Caco-2 (cell line): Measurements from ENCODE around the gene PLXNC1. TPM values are rescaled to one million over a fixed set of nuclear protein-coding genes. Genes with fewer than 3 reads are reported as not detected.

ENCODE experiments used
- BruUV-seq: library from RNA; stranded (reverse); fragments of 400-500 nt; replicated peaks from 2 replicates; lab custom pipeline; 2021; lab: Mats Ljungman, UMichigan
- CTCF ChIA-PET: fragments of 300-600 bp; sonication (Branson Sonifier 250); formaldehyde crosslinking; loops from one replicate; lab custom pipeline; 2022; ENCODE audit warnings: antibody characterized with exemption; lab: Charles Lee
- POLR2A ChIA-PET: fragments of 300-600 bp; sonication (Branson Sonifier 250); formaldehyde crosslinking; loops from one replicate; lab custom pipeline; 2022; ENCODE audit warnings: antibody characterized with exemption; lab: Charles Lee
- DNase-seq, 2 experiments: peaks; one replicate each; pipeline versions ENCODE4 v3.0.0 to v3.0.0-alpha.2; 2020 to 2022
- H3K27me3 ChIP-seq: replicated peaks from 2 replicates; pipeline ENCODE4 v1.6.0; 2011; ENCODE audit warnings: low read length; ENCODE audit not compliant: control insufficient read depth, insufficient read depth
- H3K36me3 ChIP-seq: 2 replicates; pipeline ENCODE4 v1.5.1; 2011; ENCODE audit warnings: low read length; ENCODE audit not compliant: control insufficient read depth, insufficient read depth
- H3K4me1 ChIP-seq: fragments of 250-450 bp; sonication (Bioruptor Pico); 2 replicates; pipeline ENCODE4 v1.5.1; 2020; ENCODE audit warnings: mild to moderate bottlenecking
- H3K4me3 ChIP-seq: 2 replicates; pipeline ENCODE4 v1.5.1; 2011; ENCODE audit warnings: low read depth, mild to moderate bottlenecking, control low read depth, low read length
- H3K9me3 ChIP-seq: fragments of 250-450 bp; sonication (Bioruptor Pico); 2 replicates; pipeline ENCODE4 v1.5.1; 2020; ENCODE audit warnings: mild to moderate bottlenecking, moderate library complexity
- H3K27ac Mint-ChIP-seq: one replicate; pipeline ENCODE4 v1.8.0; 2022; ENCODE audit warnings: mixed read lengths; ENCODE audit not compliant: unreplicated experiment
- H3K27me3 Mint-ChIP-seq: one replicate; pipeline ENCODE4 v1.8.0; 2022; ENCODE audit warnings: mixed read lengths; ENCODE audit not compliant: insufficient read depth, unreplicated experiment
- H3K36me3 Mint-ChIP-seq: one replicate; pipeline ENCODE4 v1.8.0; 2022; ENCODE audit warnings: mild to moderate bottlenecking, mixed read lengths; ENCODE audit not compliant: insufficient read depth, unreplicated experiment
- H3K4me1 Mint-ChIP-seq: one replicate; pipeline ENCODE4 v1.8.0; 2022; ENCODE audit warnings: low read depth, mixed read lengths; ENCODE audit not compliant: unreplicated experiment
- H3K4me3 Mint-ChIP-seq: one replicate; pipeline ENCODE4 v1.8.0; 2022; ENCODE audit warnings: mild to moderate bottlenecking, moderate library complexity, mixed read lengths; ENCODE audit not compliant: unreplicated experiment
- H3K9me3 Mint-ChIP-seq: one replicate; pipeline ENCODE4 v1.8.0; 2022; ENCODE audit warnings: mixed read lengths; ENCODE audit not compliant: unreplicated experiment
- intact Hi-C: fragments of 100-400 bp; cut with micrococcal nuclease; formaldehyde crosslinking; loops from one replicate; pipeline ENCODE4 v1.10.0; 2022; ENCODE audit not compliant: unreplicated experiment
- total RNA-seq: library from RNA; stranded (reverse); gene quantifications from 2 replicates; pipeline ENCODE4 v1.2.3, GENCODE V29; 2022
- TF ChIP-seq, protein P1 (sequence below), 2 experiments: fragments of 200-600 bp in 1 of 2; IDR thresholded peaks; 1 replicate in 1 of 2; 2 replicates in 1 of 2; pipeline versions ENCODE4 v1.5.1 to v1.8.0; 2011 to 2022; ENCODE audit warnings: antibody characterized with exemption in 1 of 2, control low read depth in 1 of 2, inconsistent platforms in 1 of 2, low read depth in 1 of 2, low read length in 1 of 2, mild to moderate bottlenecking in 1 of 2, moderate library complexity in 1 of 2; ENCODE audit not compliant: insufficient read depth in 1 of 2, severe bottlenecking in 1 of 2, unreplicated experiment in 1 of 2

The PLXNC1 gene
- total RNA-seq, 1 experiment from 2014 or later, result 41.3 TPM

DNA sequence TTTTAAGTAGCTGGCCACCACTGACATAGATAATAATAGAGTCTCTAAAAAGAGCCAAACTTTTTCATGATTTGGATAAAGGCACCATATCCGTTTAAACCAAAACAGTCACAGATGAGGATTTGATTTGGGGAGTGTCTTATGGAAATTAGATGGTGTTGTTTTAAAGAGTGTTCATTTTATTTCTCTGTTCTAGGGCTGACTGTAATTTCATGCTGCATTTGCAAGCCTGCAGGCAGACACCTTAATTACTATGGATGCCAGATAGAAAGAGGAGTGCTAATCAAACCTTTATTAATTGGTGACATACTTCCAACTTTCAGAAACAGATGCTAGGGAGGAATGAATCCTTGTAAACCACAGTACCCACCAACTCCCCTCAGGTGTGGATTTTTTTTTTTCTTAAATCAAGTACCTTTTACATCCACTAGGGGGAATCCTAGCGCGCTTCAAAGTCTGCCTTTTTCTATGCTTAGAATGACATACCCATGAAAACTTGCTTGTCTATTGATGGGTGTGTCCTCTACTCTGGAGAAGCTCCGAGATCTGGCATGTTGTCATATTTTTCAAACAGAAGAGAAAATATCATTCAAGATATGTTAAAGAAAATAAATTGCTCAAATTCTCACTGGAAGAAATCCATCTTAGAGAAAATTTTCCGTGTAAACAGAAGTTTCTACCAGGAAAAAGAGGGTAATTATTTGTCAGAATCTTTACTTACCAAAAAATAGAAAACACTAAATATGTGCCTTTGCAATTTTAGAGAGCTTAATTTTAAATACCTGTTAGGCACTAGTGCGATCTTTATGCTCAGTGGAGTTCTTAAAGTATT lies 14.2 kb upstream of the PLXNC1 start:
- no peak overlapping the region for H3K27ac Mint-ChIP-seq
- TF ChIP-seq, protein P1, sequence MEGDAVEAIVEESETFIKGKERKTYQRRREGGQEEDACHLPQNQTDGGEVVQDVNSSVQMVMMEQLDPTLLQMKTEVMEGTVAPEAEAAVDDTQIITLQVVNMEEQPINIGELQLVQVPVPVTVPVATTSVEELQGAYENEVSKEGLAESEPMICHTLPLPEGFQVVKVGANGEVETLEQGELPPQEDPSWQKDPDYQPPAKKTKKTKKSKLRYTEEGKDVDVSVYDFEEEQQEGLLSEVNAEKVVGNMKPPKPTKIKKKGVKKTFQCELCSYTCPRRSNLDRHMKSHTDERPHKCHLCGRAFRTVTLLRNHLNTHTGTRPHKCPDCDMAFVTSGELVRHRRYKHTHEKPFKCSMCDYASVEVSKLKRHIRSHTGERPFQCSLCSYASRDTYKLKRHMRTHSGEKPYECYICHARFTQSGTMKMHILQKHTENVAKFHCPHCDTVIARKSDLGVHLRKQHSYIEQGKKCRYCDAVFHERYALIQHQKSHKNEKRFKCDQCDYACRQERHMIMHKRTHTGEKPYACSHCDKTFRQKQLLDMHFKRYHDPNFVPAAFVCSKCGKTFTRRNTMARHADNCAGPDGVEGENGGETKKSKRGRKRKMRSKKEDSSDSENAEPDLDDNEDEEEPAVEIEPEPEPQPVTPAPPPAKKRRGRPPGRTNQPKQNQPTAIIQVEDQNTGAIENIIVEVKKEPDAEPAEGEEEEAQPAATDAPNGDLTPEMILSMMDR (IDR thresholded peaks at IDR 0.05; ENCODE audit: insufficient read depth in 1 of 2, low read depth in 1 of 2, low read length in 1 of 2, severe bottlenecking in 1 of 2, unreplicated experiment in 1 of 2), result peak; percentile 67 to 70
- Histone ChIP-seq H3K36me3 (no peaks in the 10 kb centered on the region), H3K9me3 (no peaks in the 10 kb centered on the region), H3K4me3 (no peak overlapping the region), H3K27me3 (no peaks in the 10 kb centered on the region), H3K4me1 (peaks cover 7% of the 10 kb centered on the region; the same call in 1 of the 2 replicates)
- peaks cover 4% of the 10 kb centered on the region for H3K27me3 Mint-ChIP-seq
- H3K4me3 Mint-ChIP-seq, result no peak overlapping the region
- DNase-seq, result peak in 1 of 2 experiments; percentile 56
- ChIA-PET CTCF (interaction anchor here (0.5 to 1.4 kb wide), 8 partner anchors 32 to 443 kb away, joined by 3 to 8 read pairs (median 3); no protein-coding TSS in a partner anchor), POLR2A (no interaction called here)
- H3K9me3 Mint-ChIP-seq, result no peaks in the 10 kb centered on the region
- no peaks in the 10 kb centered on the region for H3K36me3 Mint-ChIP-seq
- intact Hi-C loops, result loop anchor here (1.0 kb wide), 2 partner anchors 300 to 399 kb away; no protein-coding TSS in a partner anchor
- BruUV-seq, result no TSS peak
- H3K4me1 Mint-ChIP-seq, result no peaks in the 10 kb centered on the region

DNA sequence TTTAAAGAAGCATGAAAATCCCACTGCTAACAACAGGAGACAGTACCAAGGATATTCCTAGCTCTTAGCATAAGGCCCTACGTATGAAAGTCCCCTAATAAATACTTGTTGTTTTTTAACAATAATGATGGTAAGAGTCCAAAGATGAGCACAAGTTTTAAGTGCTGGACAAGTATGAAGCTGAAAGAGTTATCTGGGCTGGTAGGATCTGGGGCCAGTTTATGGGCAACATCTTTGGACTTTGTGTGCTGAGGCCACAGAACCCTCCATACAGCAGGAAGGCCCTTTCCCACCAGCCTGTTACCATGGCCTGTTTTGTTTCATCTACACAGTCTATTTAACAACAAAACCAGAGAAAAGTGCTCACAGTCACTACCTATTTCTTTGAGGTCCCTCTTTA lies 12.5 kb upstream of the PLXNC1 start:
- TF ChIP-seq, protein P1 (IDR thresholded peaks at IDR 0.05; ENCODE audit: insufficient read depth in 1 of 2, low read depth in 1 of 2, low read length in 1 of 2, severe bottlenecking in 1 of 2, unreplicated experiment in 1 of 2), result no peak
- no peaks in the 10 kb centered on the region for H3K36me3 Mint-ChIP-seq
- intact Hi-C loops, result no loop called here
- H3K4me3 Mint-ChIP-seq, result no peak overlapping the region
- no peaks in the 10 kb centered on the region for H3K4me1 Mint-ChIP-seq
- ChIA-PET POLR2A (no interaction called here), CTCF (no interaction called here)
- DNase-seq, result no peak
- no peaks in the 10 kb centered on the region for H3K27me3 Mint-ChIP-seq
- no peaks in the 10 kb centered on the region for H3K9me3 ChIP-seq
- no peaks in the 10 kb centered on the region for H3K27me3 ChIP-seq
- H3K9me3 Mint-ChIP-seq, result no peaks in the 10 kb centered on the region
- H3K36me3 ChIP-seq, result no peaks in the 10 kb centered on the region
- BruUV-seq, result no TSS peak
- no peak overlapping the region for H3K27ac Mint-ChIP-seq
- H3K4me3 ChIP-seq, result no peak overlapping the region
- peaks cover 7% of the 10 kb centered on the region; the same call in 1 of the 2 replicates for H3K4me1 ChIP-seq

DNA sequence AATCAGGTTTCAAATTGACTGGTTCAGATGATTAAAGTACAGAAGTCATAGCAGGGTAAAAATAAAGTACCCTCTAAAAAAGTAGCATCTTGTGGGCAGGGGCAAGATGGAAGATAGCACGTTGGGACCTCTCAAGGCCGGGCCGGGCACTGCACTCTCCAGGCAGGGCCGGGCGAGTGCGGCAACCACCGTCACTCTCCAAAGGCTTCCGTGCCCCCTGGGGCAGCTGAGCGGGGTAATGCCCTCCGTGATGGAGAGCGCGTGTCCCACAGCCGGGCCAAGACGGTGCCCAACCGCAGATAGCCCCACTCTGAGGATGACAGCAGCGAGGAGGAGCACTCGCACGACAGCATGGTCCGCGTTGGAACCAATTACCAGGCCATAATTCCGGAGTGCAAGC lies 8.6 kb upstream of the PLXNC1 start:
- no peaks in the 10 kb centered on the region for H3K9me3 Mint-ChIP-seq
- ChIA-PET POLR2A (interaction anchor here (0.6 kb wide), 1 partner anchor 97 kb away, joined by 5 read pairs; no protein-coding TSS in a partner anchor), CTCF (no interaction called here)
- H3K27me3 Mint-ChIP-seq, result no peaks in the 10 kb centered on the region
- H3K4me3 Mint-ChIP-seq, result no peak overlapping the region
- BruUV-seq, result no TSS peak
- TF ChIP-seq, protein P1 (IDR thresholded peaks at IDR 0.05; ENCODE audit: insufficient read depth in 1 of 2, low read depth in 1 of 2, low read length in 1 of 2, severe bottlenecking in 1 of 2, unreplicated experiment in 1 of 2), result no peak
- DNase-seq, result no peak
- H3K36me3 ChIP-seq, result no peaks in the 10 kb centered on the region
- H3K27ac Mint-ChIP-seq, result no peak overlapping the region
- H3K36me3 Mint-ChIP-seq, result no peaks in the 10 kb centered on the region
- intact Hi-C loops, result no loop called here
- peaks cover 6% of the 10 kb centered on the region for H3K4me1 Mint-ChIP-seq
- H3K4me1 ChIP-seq, result peaks cover 6% of the 10 kb centered on the region; the same call in 1 of the 2 replicates
- no peaks in the 10 kb centered on the region for H3K9me3 ChIP-seq
- no peaks in the 10 kb centered on the region for H3K27me3 ChIP-seq
- no peak overlapping the region for H3K4me3 ChIP-seq
